IPS-NIHi7 (cell line): ENCODE data around the gene APCDD1L.
"Not testable (repeated sequence)": the region's sequence is repeated elsewhere in the genome, so short reads cannot be mapped to it uniquely, and the experiment has no call there.

Source experiments
- DNase-seq: peaks from one replicate; pipeline ENCODE4 v3.0.0; 2012; ENCODE audit warnings: mixed read lengths; ENCODE audit errors: extremely low spot score

APCDD1L gene

DNA sequence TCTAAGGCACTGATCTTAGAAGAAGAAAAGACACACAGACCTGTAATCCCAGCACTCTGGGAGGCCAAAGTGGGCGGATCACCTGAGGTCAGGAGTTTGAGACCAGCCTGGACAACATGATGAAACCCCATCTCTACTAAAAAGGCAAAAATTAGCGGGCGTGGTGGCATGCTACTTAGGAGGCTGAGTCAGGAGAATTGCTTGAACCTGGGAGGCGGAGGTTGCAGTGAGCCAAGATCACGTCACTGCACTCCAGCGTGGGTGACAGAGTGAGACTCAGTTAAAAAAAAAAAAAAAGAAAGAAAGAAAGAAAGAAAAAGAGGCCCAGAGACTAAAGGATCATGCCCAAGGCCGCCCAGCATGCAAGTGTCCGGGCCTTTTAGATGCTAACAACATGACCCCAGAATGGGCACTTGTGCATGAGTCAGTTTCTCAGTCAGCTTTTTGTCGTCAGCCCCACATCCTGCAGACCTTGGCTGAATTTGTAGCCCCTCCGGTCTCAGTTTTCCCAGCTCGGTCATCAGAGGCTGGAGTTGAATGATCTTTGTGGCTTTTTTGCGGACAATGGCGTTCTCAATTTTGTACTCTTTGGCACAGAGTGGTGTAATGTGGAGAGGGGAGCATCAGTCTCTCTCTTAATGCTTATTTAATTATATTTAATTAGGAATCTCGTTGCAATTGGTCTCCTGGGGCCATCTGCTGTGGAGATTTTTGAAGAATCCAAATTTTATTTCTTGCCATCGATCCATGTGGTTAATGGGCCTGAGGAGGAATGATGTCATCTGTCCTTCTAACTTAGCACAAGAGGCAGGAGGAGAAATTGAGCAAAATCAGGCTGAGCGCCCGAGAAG is 30.6 kb upstream of the APCDD1L start:
- no peak for DNase-seq

DNA sequence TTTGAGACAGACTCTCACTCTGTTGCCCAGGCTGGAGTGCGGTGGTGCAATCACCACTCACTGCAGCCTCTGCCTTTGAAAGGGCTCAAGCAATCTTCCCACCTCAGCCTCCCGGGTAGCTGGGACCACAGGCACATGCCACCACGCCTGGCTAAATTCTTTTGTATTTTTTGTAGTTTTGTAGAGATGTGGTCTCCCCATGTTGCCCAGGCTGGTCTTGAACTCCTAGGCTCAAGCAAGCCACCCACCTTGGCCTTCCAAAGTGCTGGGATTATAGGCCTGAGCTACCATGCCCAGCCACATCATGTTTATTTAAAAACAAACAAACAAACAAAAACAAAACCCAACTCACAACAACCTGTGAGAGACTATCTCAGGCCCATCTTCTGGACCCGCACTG is 29.7 kb upstream of the APCDD1L start:
- DNase-seq, result no peak

DNA sequence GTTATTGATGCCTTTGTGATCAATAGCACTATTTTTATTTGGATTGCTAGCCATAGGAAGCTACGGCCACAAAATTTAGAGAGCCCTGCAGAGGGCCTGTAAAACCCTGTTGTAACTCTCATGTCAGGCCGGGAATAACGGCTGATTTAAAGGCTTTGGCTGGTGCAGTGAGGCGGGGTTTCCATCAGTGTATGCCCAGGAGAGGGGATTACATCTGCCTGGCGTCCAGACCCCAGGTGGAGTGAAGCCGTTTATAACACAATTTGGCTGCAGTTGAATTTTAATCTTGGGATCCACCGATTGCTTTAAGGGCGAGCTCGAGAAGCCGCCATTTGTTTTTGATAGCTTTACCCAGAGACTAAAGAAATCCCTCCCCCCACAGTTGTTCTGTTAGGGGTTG is 29.1 kb upstream of the APCDD1L start:
- DNase-seq, result no peak

DNA sequence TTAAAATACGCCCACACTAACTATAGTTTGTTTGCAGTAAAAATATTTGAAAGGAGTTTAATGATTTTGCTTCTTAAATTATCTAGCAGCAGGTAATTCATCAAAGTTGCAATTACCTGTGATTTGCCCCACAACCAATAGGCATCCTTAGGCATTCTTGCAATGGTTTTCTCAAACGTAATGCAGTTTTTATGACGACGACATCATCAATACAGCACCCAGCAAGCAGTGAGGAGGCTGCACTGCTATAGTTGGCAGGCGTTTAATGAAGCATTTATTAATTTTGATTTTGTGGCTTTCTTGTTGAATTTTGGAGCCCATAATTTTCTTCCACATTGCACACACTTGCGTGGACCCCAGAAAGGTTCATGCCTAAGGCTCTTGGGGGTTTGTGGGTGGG is 28.1 kb upstream of the APCDD1L start:
- DNase-seq, result no peak

DNA sequence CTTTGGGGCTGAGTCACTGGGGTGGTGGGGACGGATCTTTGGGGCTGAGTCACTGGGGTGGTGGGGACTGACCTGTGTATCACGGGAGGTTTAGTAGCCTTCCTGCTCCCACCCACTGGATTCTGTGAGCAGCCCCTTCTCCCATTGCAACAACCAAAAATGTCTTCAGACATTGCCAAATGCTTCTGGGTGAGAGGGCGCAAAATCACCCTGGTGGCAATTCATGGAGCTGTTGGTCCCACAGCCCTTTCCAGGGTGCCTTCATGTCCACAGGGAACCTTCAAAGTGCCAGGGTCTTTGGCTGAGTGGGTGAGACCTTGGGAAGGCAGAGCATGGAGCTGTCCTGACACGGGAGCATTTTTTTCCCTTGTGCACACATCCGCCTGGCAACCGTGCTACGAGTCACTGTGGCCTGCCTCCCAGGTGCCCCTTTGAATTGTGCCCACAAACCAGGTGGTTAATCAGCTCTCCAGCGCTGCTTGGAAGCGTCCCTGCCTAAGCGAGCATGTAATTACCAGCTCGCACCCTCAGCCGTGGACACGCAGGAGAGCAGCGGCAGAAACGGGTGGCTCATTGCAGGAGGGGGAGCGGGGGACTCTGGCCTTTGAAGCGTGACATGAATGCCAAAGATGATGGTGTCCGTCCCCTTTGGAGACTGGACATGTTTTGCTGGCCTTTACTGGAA is 27.4 kb upstream of the APCDD1L start:
- DNase-seq, result no peak

DNA sequence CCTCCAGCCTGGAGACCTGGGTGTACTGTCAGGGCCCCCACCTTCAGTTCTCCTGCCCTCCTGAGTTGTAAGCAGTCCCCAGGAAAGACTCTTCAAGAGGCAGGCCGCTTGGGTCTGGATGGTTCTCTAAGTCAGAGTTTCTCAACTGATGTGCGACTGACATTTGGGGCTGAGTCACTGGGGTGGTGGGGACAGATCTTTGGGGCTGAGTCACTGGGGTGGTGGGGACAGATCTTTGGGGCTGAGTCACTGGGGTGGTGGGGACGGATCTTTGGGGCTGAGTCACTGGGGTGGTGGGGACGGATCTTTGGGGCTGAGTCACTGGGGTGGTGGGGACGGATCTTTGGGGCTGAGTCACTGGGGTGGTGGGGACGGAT is 26.8 kb upstream of the APCDD1L start:
- not testable (repeated sequence) for DNase-seq

DNA sequence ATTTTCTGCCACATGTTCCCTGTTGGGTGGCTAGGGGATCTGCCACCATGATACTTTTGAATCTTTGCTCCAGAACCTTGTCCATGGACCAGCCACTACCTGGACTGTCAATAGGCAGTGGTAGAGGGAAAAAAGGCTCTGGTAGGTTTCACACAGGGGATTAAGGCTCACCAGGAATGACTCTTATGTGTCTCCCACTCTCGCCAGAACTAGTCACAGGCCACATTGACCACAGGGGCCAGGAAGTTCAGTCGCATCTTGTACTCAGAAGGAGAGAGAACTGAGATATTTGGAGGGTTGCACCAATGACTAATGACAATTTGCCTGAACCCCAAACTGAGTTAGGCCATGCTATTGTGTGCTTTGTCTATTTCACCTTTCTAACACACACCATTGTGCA is 23.6 kb upstream of the APCDD1L start:
- no peak for DNase-seq

DNA sequence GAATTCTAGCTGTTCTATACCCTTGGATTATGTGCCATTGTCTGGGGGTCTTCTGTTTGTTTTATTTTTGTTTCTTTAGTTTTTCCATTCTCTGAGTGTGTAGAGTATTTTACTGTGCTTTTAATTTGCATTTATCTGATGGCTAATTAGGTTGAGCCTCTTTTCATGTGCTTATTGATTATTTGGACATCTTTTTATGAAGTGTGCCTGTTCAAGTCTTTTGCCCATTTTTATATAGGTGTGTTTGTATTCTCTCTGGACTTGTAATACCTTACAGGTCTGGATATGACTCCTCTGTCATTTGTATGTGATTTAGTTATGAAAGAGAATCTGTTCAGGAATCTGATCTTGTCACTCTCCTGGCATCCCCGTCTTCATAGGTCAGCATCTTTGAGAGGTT is 22.6 kb upstream of the APCDD1L start:
- DNase-seq, result no peak

DNA sequence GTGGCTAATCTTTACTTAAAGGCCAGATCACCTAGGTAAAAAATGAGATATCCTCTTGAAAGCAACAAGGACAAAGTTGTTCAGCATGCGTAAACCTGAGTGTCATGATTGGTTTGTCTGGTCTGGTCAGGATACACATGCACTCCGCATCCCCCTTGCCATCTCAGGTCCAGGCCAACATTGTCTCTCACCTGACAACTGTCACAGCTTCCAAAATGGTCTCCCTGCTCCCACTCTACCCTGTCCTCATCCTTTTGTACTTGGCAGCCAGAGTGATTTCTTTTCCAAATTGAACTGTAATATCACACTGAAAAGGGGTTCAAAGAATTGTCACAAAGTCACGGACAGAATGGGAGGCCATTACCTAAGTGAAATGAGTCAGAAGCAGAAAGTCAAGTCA is 21.1 kb upstream of the APCDD1L start:
- DNase-seq, result no peak

DNA sequence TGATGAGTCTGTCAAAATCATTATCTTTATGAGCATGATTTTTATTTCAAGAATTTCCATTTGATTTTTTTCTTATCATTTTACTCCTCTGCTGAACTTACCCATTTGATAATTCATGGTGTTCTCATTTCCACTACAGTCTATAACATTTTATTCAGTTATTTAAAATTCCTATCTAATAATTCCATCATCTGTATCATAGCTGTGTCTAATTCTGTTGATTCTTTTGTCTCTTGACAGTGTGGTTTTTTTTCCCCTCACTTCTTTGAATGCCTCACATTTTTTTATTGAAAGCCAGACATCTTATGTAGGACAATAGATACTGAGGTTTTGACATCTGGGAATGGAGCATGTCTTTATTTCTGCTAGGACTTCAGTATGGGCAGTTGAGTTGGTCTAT is 16.5 kb upstream of the APCDD1L start:
- DNase-seq, result no peak

DNA sequence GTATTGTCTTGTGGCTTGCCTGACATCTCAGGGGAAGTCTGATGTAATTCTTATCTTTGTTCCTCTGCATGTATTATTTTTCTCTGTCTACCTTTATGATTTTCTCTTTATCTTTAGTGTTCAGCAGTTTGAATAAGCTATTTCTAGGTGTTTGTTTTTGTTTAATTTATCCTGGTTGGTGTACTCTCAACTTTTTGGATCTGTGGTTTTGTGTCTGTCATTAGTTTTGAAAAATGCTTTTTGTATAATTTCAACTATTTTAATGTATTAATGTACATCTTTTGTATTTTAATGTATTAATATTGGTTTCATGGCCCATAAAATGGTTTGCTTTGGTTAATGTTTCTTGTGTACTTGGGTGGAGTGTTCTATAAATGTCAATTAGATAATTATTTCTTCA is 15.9 kb upstream of the APCDD1L start:
- no peak for DNase-seq

DNA sequence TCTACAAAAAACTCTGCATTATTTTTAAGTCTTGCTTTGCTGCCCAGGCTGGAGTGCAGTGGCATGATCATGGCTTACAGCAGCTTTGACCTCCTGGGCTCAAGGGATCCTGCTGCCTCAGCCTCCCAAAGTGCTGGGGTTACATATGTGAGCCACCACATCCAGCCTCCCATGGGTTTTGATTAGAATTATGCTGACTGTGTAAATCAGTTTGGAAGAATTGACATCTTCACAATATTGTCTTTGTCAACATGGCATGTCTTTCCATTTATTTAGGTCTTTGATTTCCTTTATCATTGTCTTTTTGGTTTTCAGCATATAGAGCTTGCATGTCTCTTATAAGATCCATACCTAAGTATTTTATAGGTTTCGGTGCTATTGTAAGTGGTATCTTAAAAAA is 13.2 kb upstream of the APCDD1L start:
- DNase-seq, result no peak

DNA sequence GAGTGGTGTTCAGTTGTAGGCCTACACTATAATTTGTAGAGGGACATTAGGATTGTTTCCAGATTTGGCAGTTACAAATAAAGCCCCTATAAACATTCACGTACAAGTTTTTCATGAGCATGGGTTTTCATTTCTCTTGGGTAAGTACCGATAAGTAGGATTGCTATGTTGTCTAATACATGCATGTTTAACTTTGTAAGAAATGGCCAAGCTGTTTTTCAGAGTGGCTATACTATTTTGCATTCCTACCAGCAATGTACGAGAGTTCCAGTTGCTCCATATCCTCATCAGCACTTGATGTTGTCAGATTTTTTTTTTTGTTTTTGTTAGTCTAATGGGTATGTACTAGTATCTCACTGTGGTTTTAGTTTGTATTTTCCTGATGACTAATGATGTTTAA is 11.2 kb upstream of the APCDD1L start:
- DNase-seq, result no peak

DNA sequence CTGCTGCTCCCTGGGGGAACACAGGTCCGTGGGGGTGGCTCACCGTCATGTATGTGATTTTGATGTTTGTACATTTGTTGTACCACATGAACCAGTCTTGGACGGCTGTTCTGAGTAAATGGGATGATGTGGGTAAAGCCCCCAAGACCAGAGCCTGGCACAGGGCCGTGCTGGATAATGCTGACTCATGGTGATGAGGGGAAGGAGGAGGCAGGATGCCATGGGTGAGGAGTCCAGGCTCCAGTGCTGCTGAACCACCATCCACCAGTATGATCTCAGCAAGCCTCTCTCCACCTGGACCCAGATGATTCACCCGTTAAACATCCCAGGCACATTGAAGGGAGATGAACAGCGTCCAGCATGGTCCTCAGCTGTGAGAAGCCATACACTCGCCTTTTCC is 9.6 kb upstream of the APCDD1L start:
- no peak for DNase-seq

DNA sequence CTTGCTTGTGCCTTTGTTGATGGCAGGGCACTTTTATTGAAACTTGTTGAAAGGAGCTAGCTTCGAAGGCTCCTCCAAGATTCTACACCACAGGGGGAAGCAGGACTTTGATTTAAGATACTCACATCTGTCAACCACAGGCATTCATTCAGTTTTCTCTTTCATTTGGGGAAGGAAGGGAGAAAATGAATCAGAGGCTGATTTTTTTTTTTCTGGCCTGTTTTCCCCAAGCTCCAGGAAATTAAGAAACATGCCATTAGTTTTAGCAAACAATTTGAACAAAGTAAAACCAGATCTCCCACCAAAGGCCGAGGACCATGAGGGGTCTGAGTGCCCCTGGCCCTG is 8.7 kb upstream of the APCDD1L start:
- no peak for DNase-seq

DNA sequence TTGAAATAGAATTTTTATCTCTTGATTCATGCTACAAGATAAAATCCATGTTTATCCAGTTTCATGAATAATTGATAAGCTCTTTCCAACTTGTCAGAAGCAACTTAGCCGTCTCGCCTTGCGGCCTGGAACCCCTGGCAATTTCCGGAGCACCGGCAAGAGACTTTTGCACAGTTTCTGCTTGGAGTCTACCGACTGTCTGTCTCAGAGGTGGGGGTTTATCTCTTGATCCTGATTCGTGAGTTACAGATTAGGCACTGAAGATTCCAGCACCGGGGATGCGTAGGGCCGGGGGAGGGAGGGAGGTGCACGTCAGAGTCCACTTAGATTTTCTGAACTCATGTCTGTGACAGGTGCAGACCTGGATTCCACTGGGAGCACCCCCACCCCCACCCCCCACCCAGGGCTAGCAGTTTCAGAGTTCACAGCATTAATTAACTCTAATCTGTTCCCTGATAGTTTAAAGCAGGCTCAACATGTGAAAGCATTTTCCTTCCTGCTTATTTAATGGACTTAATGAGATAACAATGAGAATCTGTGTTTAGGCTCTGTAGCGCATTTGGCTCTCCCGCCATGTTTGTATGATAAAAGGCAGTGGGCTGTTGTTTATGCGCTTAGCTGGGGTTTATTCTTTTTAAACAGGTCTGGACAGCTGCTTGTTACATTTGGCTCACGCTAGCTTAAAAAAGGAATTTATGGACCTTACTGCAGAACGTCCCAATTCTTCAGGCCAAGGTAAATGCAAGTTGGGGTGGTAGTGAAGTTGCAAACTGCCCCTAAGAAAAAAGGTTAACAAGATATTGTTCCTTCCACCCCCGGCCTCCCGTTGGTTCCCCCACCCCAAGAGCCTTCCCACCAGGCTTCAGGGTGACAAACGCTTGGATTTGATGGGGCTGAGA is 8.1 kb upstream of the APCDD1L start:
- DNase-seq, result no peak

DNA sequence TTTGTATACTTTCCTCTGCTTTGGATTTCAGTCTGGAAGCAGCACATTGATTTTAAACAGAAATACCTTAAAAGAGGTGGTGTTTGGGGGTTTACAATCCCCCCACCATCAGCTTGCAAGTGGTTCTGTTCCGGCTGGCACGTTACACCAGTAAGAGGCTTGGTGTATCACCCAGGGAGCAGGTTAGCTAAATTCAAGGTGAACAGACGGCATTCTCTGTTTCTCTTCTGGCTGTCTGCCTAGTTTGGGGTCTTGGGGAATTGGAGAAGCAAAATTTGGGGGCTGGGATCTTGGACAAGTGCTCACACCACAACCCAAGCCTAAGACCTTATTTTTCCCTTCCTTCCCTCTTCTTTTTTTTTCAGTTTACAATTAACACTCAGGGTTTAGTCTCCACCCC is 7.5 kb upstream of the APCDD1L start:
- DNase-seq, result no peak

DNA sequence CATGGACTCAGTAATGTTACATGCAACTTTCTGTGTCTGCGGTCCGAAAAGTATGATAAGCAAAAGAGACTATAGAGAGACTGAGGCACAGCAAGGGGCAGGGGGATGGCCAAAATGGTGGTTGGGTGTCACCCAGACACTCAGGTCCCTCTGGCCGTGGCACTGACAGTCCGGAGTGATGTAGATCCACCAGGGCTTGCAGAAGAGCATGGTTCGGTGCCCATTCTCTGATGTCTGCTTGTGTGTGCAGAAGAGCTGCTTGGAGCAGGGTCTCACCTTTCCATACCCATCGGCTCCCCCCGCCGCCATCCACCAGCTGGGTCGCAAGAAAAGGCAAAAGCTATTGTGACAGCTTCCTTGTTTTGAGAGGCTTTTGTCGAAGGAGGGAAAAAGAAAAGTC is 6.6 kb upstream of the APCDD1L start:
- no peak for DNase-seq

DNA sequence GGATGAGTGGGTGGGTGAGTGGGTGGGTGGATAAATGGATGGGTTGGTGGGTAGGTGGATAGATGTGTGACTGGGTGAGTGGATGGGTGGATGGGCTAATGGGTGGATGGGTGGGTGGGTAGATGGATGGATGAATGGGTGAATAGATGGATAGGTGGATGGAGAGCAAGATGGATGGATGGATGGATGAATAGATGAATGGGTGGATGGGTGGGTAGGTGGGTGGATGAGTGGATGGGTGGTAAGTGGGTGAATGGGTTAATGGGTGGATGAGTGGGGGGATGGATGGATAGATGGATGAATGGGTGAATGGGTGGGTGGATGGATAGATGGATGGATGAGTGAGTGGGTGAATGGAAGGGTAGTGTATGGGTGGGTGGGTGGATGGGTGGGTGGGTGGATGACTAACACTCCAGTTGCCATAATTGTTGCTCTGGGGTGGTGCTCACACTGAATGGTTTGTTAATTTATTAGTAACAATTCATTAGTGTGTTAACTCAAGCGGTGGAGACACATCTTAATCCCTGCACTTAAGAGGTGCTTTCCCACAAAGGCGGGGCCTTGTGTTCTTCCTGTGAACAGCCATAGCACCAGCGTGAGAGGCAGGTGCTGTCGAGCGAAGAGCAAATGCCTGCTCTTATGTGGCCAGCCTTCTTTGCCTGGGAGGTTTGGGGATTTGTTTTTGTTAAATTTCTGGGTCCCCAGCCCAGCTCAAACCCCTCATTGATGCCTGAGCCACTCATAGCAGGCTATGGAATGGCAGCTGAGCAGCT is 4.9 kb upstream of the APCDD1L start:
- no peak for DNase-seq

DNA sequence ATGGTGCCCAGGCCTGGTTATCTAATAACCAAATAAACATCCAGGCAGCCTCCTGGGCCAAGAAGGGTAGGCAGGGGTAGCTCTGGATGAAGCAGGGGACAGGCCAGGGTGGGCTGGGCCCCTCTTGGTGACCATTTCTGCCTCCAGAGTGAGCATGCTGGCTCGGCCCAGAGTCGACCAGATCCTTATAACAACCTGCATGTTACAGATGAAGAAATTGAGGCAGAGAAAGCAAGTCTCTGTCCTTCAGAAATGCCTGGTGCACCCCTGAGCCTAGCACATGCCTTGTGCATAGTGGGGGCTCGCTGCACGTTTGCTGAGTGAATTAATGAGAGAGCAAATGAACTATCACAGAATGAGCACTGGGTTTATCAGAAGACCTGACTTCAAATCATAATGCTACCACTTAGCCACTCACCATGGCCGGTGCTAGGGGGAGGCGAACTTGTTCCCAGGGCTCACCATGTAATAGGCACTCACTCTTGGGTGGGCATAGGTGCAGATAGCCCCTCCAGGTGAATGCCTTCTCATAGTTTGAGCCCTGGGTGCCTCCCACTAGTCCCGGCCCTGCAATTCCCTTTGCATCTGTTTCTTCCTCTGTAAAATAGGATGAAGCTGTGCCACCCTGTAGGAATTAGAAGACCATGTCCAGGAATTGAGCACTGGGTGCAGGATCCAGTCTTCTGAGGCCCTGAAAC is 3.8 kb upstream of the APCDD1L start:
- no peak for DNase-seq

DNA sequence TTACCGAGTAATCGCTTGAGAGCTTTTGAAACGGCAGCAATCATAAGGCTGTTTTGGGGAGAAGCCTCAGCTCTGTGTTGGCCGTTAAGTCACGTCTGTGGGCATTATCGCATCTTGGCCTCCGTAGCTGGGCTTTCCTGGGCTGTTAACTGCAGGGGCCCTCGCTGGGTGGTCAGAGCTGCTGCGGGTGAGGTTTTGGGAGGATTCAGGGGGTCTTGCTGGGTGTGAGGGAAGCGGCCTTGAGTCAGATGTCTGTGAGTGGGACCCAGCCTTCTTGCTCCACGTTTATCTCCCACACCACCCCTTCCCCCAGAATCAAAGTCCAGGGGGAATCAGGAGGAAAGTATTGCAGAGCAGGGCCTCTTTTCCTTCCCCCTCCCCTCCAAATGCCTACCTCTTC is 3.2 kb upstream of the APCDD1L start:
- DNase-seq, result no peak
